H1 (cell line): ENCODE results near the gene RBMS1. TPM values are rescaled to one million over a fixed set of nuclear protein-coding genes. Genes with fewer than 3 reads are reported as not detected.

ENCODE experiments used
- CTCF ChIA-PET: fragments of 300-600 bp; sonication (Branson Sonifier 250); formaldehyde crosslinking; loops from one replicate; lab custom pipeline; 2021; ENCODE audit not compliant: partially characterized antibody; lab: Charles Lee
- POLR2A ChIA-PET: fragments of 300-600 bp; sonication (Branson Sonifier 250); formaldehyde crosslinking; loops from one replicate; lab custom pipeline; 2021; ENCODE audit warnings: inconsistent platforms; ENCODE audit not compliant: partially characterized antibody; lab: Charles Lee
- DNase-seq, 2 experiments: peaks; one replicate each; pipeline versions ENCODE4 v3.0.0 to v3.0.0-alpha.2; 2010 to 2022; ENCODE audit warnings: low spot score in 2 of 2, low read depth in 1 of 2, mixed read lengths in 1 of 2
- FAIRE-seq: peaks from 2 replicates; lab custom pipeline; 2011; peaks lifted over from hg19 to GRCh38; lab: Jason Lieb, UNC
- H2AFZ ChIP-seq: 2 replicates; pipeline ENCODE4 v1.8.1; 2012; ENCODE audit warnings: low read length, inconsistent platforms
- H2AK5ac ChIP-seq: 2 replicates; pipeline ENCODE4 v1.6.1; 2013; ENCODE audit warnings: low read depth, low read length
- H2BK120ac ChIP-seq: replicated peaks from 2 replicates; pipeline ENCODE3; 2013; ENCODE audit warnings: low read depth, low read length, inconsistent platforms
- H2BK12ac ChIP-seq: 2 replicates; pipeline ENCODE4 v1.6.1; 2013; ENCODE audit warnings: low read depth, low read length
- H2BK15ac ChIP-seq: 2 replicates; pipeline ENCODE4 v1.6.1; 2013; ENCODE audit warnings: low read length
- H2BK20ac ChIP-seq: 2 replicates; pipeline ENCODE4 v1.6.1; 2013; ENCODE audit warnings: low read length
- H2BK5ac ChIP-seq: 2 replicates; pipeline ENCODE4 v1.6.1; 2013; ENCODE audit warnings: low read depth, low read length
- H3K14ac ChIP-seq: 2 replicates; pipeline ENCODE4 v1.6.1; 2013; ENCODE audit warnings: inconsistent platforms; ENCODE audit not compliant: insufficient read length
- H3K18ac ChIP-seq: 2 replicates; pipeline ENCODE4 v1.6.1; 2013; ENCODE audit warnings: low read length; ENCODE audit errors: extremely low read depth
- H3K23ac ChIP-seq: 2 replicates; pipeline ENCODE4 v1.6.1; 2013; ENCODE audit warnings: inconsistent platforms; ENCODE audit not compliant: insufficient read length
- H3K23me2 ChIP-seq: 2 replicates; pipeline ENCODE4 v1.6.1; 2013; ENCODE audit warnings: low read depth, low read length
- H3K27ac ChIP-seq: 2 replicates; pipeline ENCODE4 v1.6.1; 2011; ENCODE audit warnings: low read depth, low read length, inconsistent platforms
- H3K27me3 ChIP-seq, 4 experiments: replicated peaks in 1 of 4; 1 replicate in 1 of 4; 2 replicates in 3 of 4; pipeline versions ENCODE4 v1.6.1 to v1.8.1; 2011 to 2013; ENCODE audit warnings: low read length in 3 of 4, mild to moderate bottlenecking in 3 of 4, inconsistent platforms in 2 of 4, mixed read lengths in 2 of 4, moderate library complexity in 1 of 4; ENCODE audit not compliant: control insufficient read depth in 3 of 4, insufficient read depth in 3 of 4; ENCODE audit errors: extremely low read depth in 1 of 4
- H3K36me3 ChIP-seq, 4 experiments: 2 replicates each; pipeline versions ENCODE4 v1.6.1 to v1.8.1; 2011 to 2013; ENCODE audit warnings: mild to moderate bottlenecking in 4 of 4, low read length in 3 of 4, moderate library complexity in 2 of 4, control low read depth in 1 of 4, inconsistent platforms in 1 of 4; ENCODE audit not compliant: insufficient read depth in 4 of 4, control insufficient read depth in 2 of 4
- H3K4ac ChIP-seq: replicated peaks from 2 replicates; pipeline ENCODE3; 2013; ENCODE audit warnings: low read length, low read depth, mixed read lengths, inconsistent platforms; ENCODE audit not compliant: insufficient read length
- H3K4me1 ChIP-seq, 4 experiments: replicated peaks in 1 of 4; 1 replicate in 1 of 4; 2 replicates in 3 of 4; pipeline versions ENCODE4 v1.6.1 to v1.8.1; 2011 to 2013; ENCODE audit warnings: low read length in 3 of 4, inconsistent platforms in 2 of 4, mixed read lengths in 1 of 4; ENCODE audit not compliant: insufficient read depth in 4 of 4, control insufficient read depth in 3 of 4
- H3K4me2 ChIP-seq, 2 experiments: 2 replicates each; pipeline versions ENCODE4 v1.6.1 to v1.8.1; 2011 to 2013; ENCODE audit warnings: low read depth in 2 of 2, low read length in 2 of 2, control low read depth in 1 of 2, inconsistent platforms in 1 of 2, mild to moderate bottlenecking in 1 of 2; ENCODE audit not compliant: insufficient read depth in 1 of 2
- H3K4me3 ChIP-seq, 4 experiments: fragments of 200-600, 300-600 bp in 1 of 4; sonication (generic), shearing (Covaris generic), sonication (Bioruptor Twin) in 1 of 4; 2 replicates each; pipeline versions ENCODE4 v1.5.1 to v1.8.1; 2011 to 2016; ENCODE audit warnings: low read length in 4 of 4, low read depth in 3 of 4, control low read depth in 2 of 4, inconsistent platforms in 2 of 4, mild to moderate bottlenecking in 2 of 4, mixed read lengths in 1 of 4, moderate library complexity in 1 of 4; ENCODE audit not compliant: insufficient read depth in 2 of 4; ENCODE audit errors: extremely low read depth in 1 of 4
- H3K56ac ChIP-seq: replicated peaks from 2 replicates; pipeline ENCODE3; 2013; ENCODE audit warnings: low read depth, mild to moderate bottlenecking, mixed read lengths, low read length, inconsistent platforms; ENCODE audit not compliant: insufficient read length
- H3K79me1 ChIP-seq: 2 replicates; pipeline ENCODE4 v1.6.1; 2013; ENCODE audit warnings: low read depth, low read length, control low read depth
- H3K79me2 ChIP-seq, 2 experiments: 2 replicates each; pipeline versions ENCODE4 v1.6.1 to v1.8.1; 2012 to 2013; ENCODE audit warnings: low read length in 2 of 2, mild to moderate bottlenecking in 2 of 2, inconsistent platforms in 1 of 2; ENCODE audit not compliant: insufficient read depth in 2 of 2, control insufficient read depth in 1 of 2
- H3K9ac ChIP-seq, 4 experiments: replicated peaks in 1 of 4; 1 replicate in 1 of 4; 2 replicates in 3 of 4; pipeline versions ENCODE4 v1.6.1 to v1.8.1; 2011 to 2013; ENCODE audit warnings: low read depth in 3 of 4, low read length in 3 of 4, control low read depth in 2 of 4, mild to moderate bottlenecking in 2 of 4, moderate library complexity in 2 of 4, inconsistent platforms in 1 of 4; ENCODE audit errors: extremely low read depth in 1 of 4
- H3K9me3 ChIP-seq, 2 experiments: 2 replicates each; pipeline versions ENCODE4 v1.6.1 to v1.8.1; 2012 to 2013; ENCODE audit warnings: mild to moderate bottlenecking in 2 of 2, moderate library complexity in 2 of 2, control low read depth in 1 of 2, inconsistent platforms in 1 of 2, low read depth in 1 of 2, low read length in 1 of 2, mixed read lengths in 1 of 2; ENCODE audit not compliant: insufficient read depth in 2 of 2
- H4K20me1 ChIP-seq, 2 experiments: replicated peaks in 1 of 2; 2 replicates each; pipeline versions ENCODE3 to v1.8.1; 2011 to 2013; ENCODE audit warnings: inconsistent platforms in 2 of 2, low read length in 2 of 2, mild to moderate bottlenecking in 1 of 2; ENCODE audit not compliant: insufficient read depth in 2 of 2, control insufficient read depth in 1 of 2
- H4K5ac ChIP-seq: 2 replicates; pipeline ENCODE4 v1.6.1; 2013; ENCODE audit warnings: low read length, low read depth, mixed read lengths, inconsistent platforms; ENCODE audit not compliant: insufficient read length
- H4K8ac ChIP-seq: 2 replicates; pipeline ENCODE4 v1.8.0; 2013; ENCODE audit warnings: mild to moderate bottlenecking, moderate library complexity, low read length, inconsistent platforms; ENCODE audit not compliant: insufficient read depth; ENCODE audit errors: extremely low read depth
- H4K91ac ChIP-seq: replicated peaks from 2 replicates; pipeline ENCODE3; 2013; ENCODE audit warnings: low read length, mixed read lengths, inconsistent platforms; ENCODE audit not compliant: insufficient read length
- BRCA1 ChIP-seq: IDR thresholded peaks from 2 replicates; pipeline ENCODE4 v1.6.1; 2012; ENCODE audit warnings: low read depth, low read length, improper control_type of control experiment
- CBX5 ChIP-seq: fragments of 300-800, 300-1000 bp; sonication (generic); IDR thresholded peaks from 2 replicates; pipeline ENCODE4 v1.7.1; 2016; ENCODE audit warnings: antibody characterized with exemption, low read length, low read depth
- CREB1 ChIP-seq: IDR thresholded peaks from 2 replicates; pipeline ENCODE4 v1.6.1; 2012; ENCODE audit warnings: inconsistent platforms
- GABPA ChIP-seq: IDR thresholded peaks from 2 replicates; pipeline ENCODE4 v1.6.1; 2011; ENCODE audit warnings: mild to moderate bottlenecking, low read length, moderate library complexity, borderline replicate concordance; ENCODE audit not compliant: insufficient read depth
- HDAC6 ChIP-seq: IDR thresholded peaks from one replicate; pipeline ENCODE4 v1.7.1; 2012; ENCODE audit warnings: low read depth, mild to moderate bottlenecking, inconsistent platforms, low read length, moderate library complexity
- JUND ChIP-seq: IDR thresholded peaks from 2 replicates; pipeline ENCODE4 v1.6.1; 2011; ENCODE audit warnings: mild to moderate bottlenecking, improper control_type of control experiment, low read length
- KDM1A ChIP-seq: fragments of 200-600, 300-600 bp; sonication (generic); IDR thresholded peaks from 2 replicates; pipeline ENCODE4 v1.7.1; 2016; ENCODE audit warnings: mild to moderate bottlenecking, low read length, borderline replicate concordance
- KDM5A ChIP-seq: fragments of 200-600 bp; IDR thresholded peaks from 2 replicates; pipeline ENCODE4 v1.7.1; 2012; ENCODE audit warnings: mild to moderate bottlenecking, low read length, inconsistent platforms, mixed read lengths
- POLR2AphosphoS5 ChIP-seq: IDR thresholded peaks from 2 replicates; pipeline ENCODE4 v1.6.1; 2011; ENCODE audit warnings: low read depth, low read length
- SIRT6 ChIP-seq: IDR thresholded peaks from one replicate; pipeline ENCODE4 v1.7.1; 2012; ENCODE audit warnings: low read length, inconsistent platforms
- SP1 ChIP-seq: IDR thresholded peaks from 2 replicates; pipeline ENCODE4 v1.6.1; 2011; ENCODE audit warnings: low read depth, low read length
- SP4 ChIP-seq: IDR thresholded peaks from 2 replicates; pipeline ENCODE4 v1.6.1; 2012; ENCODE audit warnings: low read length, inconsistent platforms
- SUZ12 ChIP-seq: fragments of 200-600 bp; sonication (generic); IDR thresholded peaks from 2 replicates; pipeline ENCODE4 v1.6.1; 2012; ENCODE audit warnings: mild to moderate bottlenecking, inconsistent platforms, low read length, moderate library complexity, mixed read lengths
- TBP ChIP-seq: IDR thresholded peaks from 2 replicates; pipeline ENCODE4 v1.6.1; 2011; ENCODE audit warnings: low read depth, low read length, improper control_type of control experiment
- TEAD4 ChIP-seq: IDR thresholded peaks from 2 replicates; pipeline ENCODE4 v1.6.1; 2012; ENCODE audit warnings: low read depth, low read length, inconsistent platforms, mixed read lengths
- YY1 ChIP-seq: IDR thresholded peaks from 2 replicates; pipeline ENCODE4 v1.6.1; 2011; ENCODE audit warnings: low read depth, mild to moderate bottlenecking, low read length
- WGBS, 2 experiments: shearing (Covaris generic) in 1 of 2; methylation state at CpG; one replicate each; pipeline versions ENCODE4 v1.1.6 to v1.1.7; 2013 to 2015; ENCODE audit warnings: low lambda C conversion rate in 2 of 2, mixed read lengths in 2 of 2, inconsistent platforms in 1 of 2, low coverage in 1 of 2, missing lambda C conversion rate in 1 of 2; ENCODE audit not compliant: insufficient replicate concordance in 2 of 2, insufficient coverage in 1 of 2, insufficient read length in 1 of 2; ENCODE audit errors: extremely low coverage in 1 of 2, missing lambda C conversion rate in 1 of 2; 5-methylcytosine and 5-hydroxymethylcytosine counted together
- polyA plus RNA-seq, 7 experiments: library from polyadenylated mRNA; depleted of rRNA in 3 of 7; stranded (reverse) in 5 of 7; unstranded in 2 of 7; fragments of >200 nt in 5 of 7; fragments of 200-250 nt in 2 of 7; gene quantifications; 1 replicate in 5 of 7; 2 replicates in 1 of 7; 4 replicates in 1 of 7; pipeline versions ENCODE4 v1.2.1 to v1.2.3, GENCODE V29; 2011 to 2013; ENCODE audit warnings: missing spikeins in 2 of 7, mixed read lengths in 2 of 7
- total RNA-seq: library from RNA; stranded (reverse); fragmentation: NEBNext Ultra II Directional; extraction: Animal tissue kit (Norgen Biotek cat#: 25700); gene quantifications from 2 replicates; pipeline ENCODE4 v1.2.1, GENCODE V29; 2021

Gene RBMS1
- total and polyA plus RNA-seq, 2 of the 8 experiments (the other 6 are each of a cell fraction or from before 2014, with no cell fraction given) = 53.7 to 60.0 TPM

DNA sequence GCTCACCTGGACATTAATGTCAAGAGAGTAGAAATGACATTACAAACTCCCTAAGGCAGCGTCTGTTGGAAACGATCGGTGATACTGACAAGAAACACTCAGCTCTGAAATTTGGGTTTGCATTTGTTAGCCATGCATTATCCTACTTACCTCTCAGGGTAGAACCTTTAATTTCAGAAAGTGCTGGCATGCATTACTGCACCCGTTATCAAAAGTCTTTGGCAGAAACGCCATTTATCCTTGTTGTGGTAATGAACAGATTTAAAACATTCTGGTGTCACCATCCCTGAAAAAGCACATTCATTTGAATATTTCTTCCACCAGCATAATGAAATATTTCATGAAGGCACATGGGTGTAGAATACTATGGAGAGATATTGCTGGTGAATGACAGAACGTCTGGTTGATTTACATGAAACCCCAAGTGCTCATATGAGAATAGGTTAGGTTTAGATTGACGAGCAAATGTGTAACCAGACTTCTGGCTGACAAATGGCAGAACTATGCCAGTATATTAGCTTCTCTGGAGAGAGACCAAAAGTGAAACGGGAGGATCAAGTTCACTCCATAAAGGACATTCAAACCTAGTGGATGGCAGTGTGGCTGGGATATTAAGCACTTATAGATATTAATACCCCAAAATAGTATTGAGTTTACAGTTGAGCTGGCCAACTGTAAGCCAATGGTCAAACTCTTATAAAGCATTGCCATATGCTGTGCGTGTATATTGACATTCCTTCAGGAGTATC is 240.0 kb downstream of the RBMS1 start:
- no peak overlapping the region for H3K27ac ChIP-seq
- H2AK5ac ChIP-seq = no peak overlapping the region
- 92% methylated on average over 9 of the region's 9 CpGs; no CpG with 5 or more reads in 1 of the 2 experiments for WGBS, 2 experiments
- H3K14ac ChIP-seq = no peak overlapping the region
- no peak overlapping the region for H2AFZ ChIP-seq
- ChIA-PET CTCF (interaction anchor here (0.7 to 5.3 kb wide), 9 partner anchors 10 to 812 kb away, joined by 3 to 46 read pairs (median 4); no protein-coding TSS in a partner anchor), POLR2A (no interaction called here)
- no peak overlapping the region for H2BK5ac ChIP-seq
- H3K23me2 ChIP-seq = no peaks in the 10 kb centered on the region
- H3K18ac ChIP-seq = no peak overlapping the region
- no peak overlapping the region for H2BK15ac ChIP-seq
- no peak overlapping the region for H3K56ac ChIP-seq
- no peak overlapping the region for H3K4me2 ChIP-seq
- no peak overlapping the region for H4K91ac ChIP-seq
- FAIRE-seq (no peak), DNase-seq (no peak)
- no peak overlapping the region for H4K8ac ChIP-seq
- H3K4me1 ChIP-seq = no peaks in the 10 kb centered on the region
- H4K5ac ChIP-seq = no peak overlapping the region
- H3K27me3 ChIP-seq = no peaks in the 10 kb centered on the region
- H2BK12ac ChIP-seq = no peak overlapping the region
- H4K20me1 ChIP-seq = no peaks in the 10 kb centered on the region
- no peaks in the 10 kb centered on the region for H3K79me2 ChIP-seq
- H3K79me1 ChIP-seq = no peaks in the 10 kb centered on the region
- H2BK20ac ChIP-seq = no peak overlapping the region
- H3K9ac ChIP-seq = no peak overlapping the region; a peak in 1 of 7 replicates
- no peak overlapping the region for H3K4ac ChIP-seq
- no peak overlapping the region for H2BK120ac ChIP-seq
- no peaks in the 10 kb centered on the region for H3K36me3 ChIP-seq
- H3K23ac ChIP-seq = no peak overlapping the region
- no peak overlapping the region for H3K4me3 ChIP-seq
- no peaks in the 10 kb centered on the region for H3K9me3 ChIP-seq
- TF ChIP-seq SP1 (no peak), SP4 (no peak), GABPA (no peak), CREB1 (no peak), JUND (no peak), KDM1A (no peak), YY1 (no peak), BRCA1 (no peak), TEAD4 (no peak), POLR2AphosphoS5 (no peak), SUZ12 (no peak), CBX5 (no peak), TBP (no peak), HDAC6 (no peak), SIRT6 (no peak), KDM5A (no peak)
